PC-3 (cell line): Measurements from ENCODE around the gene STK33. TPM values are rescaled to one million over a fixed set of nuclear protein-coding genes. Genes with fewer than 3 reads are reported as not detected.

ENCODE experiments used
- ATAC-seq: fragments of 200-7000 bp; cut with Tn5 transposase; 2 replicates; pipeline ENCODE4 v1.9.1; 2020; ENCODE audit warnings: mild to moderate bottlenecking, moderate library complexity
- BruUV-seq: library from RNA; stranded (reverse); fragments of 400-500 nt; replicated peaks from 2 replicates; lab custom pipeline; 2021; lab: Mats Ljungman, UMichigan
- CTCF ChIA-PET: fragments of 300-600 bp; sonication (Branson Sonifier 250); formaldehyde crosslinking; loops from one replicate; lab custom pipeline; 2022; ENCODE audit warnings: antibody characterized with exemption; lab: Charles Lee
- POLR2A ChIA-PET: fragments of 300-600 bp; sonication (Branson Sonifier 250); formaldehyde crosslinking; loops from one replicate; lab custom pipeline; 2022; ENCODE audit warnings: antibody characterized with exemption; ENCODE audit not compliant: unreplicated experiment; lab: Charles Lee
- DNase-seq: peaks from one replicate; pipeline ENCODE4 v3.0.0-alpha.2; 2015
- H2AFZ ChIP-seq: fragments of 300-600 bp; sonication (generic); 2 replicates; pipeline ENCODE4 v1.6.0; 2016; ENCODE audit warnings: antibody characterized with exemption, low read length
- H3F3A ChIP-seq: fragments of 300-600 bp; sonication (generic); one replicate; pipeline ENCODE4 v1.6.0; 2017; ENCODE audit warnings: antibody characterized with exemption, low read length, control low read depth, mild to moderate bottlenecking; ENCODE audit not compliant: unreplicated experiment
- H3K27ac ChIP-seq: fragments of 300-600 bp; sonication (generic); 2 replicates; pipeline ENCODE4 v1.5.1; 2016; ENCODE audit warnings: mild to moderate bottlenecking, low read length
- H3K27me3 ChIP-seq: fragments of 300-600 bp; sonication (generic); 2 replicates; pipeline ENCODE4 v1.6.1; 2016; ENCODE audit warnings: low read length, mixed read lengths
- H3K36me3 ChIP-seq: fragments of 300-600 bp; sonication (generic); 2 replicates; pipeline ENCODE4 v1.6.1; 2016; ENCODE audit warnings: low read depth, mixed run types, low read length, mixed read lengths
- H3K4me1 ChIP-seq: fragments of 300-600 bp; sonication (generic); 2 replicates; pipeline ENCODE4 v1.5.1; 2016; ENCODE audit warnings: low read length; ENCODE audit not compliant: insufficient read depth
- H3K4me2 ChIP-seq: fragments of 300-600 bp; sonication (generic); 2 replicates; pipeline ENCODE4 v1.6.0; 2016; ENCODE audit warnings: low read length
- H3K4me3 ChIP-seq: fragments of 300-600 bp; sonication (generic); 2 replicates; pipeline ENCODE4 v1.5.1; 2016; ENCODE audit warnings: mild to moderate bottlenecking, low read length, mixed read lengths
- H3K79me2 ChIP-seq: fragments of 300-600 bp; sonication (generic); 2 replicates; pipeline ENCODE4 v1.6.1; 2017; ENCODE audit warnings: low read length, mixed read lengths
- H3K9ac ChIP-seq: fragments of 300-600 bp; sonication (generic); 2 replicates; pipeline ENCODE4 v1.6.0; 2016; ENCODE audit warnings: mild to moderate bottlenecking, low read length
- H3K9me2 ChIP-seq: fragments of 300-600 bp; sonication (generic); replicated peaks from 2 replicates; pipeline ENCODE4 v1.6.1; 2016; ENCODE audit warnings: mixed run types, low read length, mixed read lengths
- H3K9me3 ChIP-seq: fragments of 300-600 bp; sonication (generic); 2 replicates; pipeline ENCODE4 v1.6.1; 2016; ENCODE audit warnings: low read length, mixed read lengths
- H4K20me1 ChIP-seq: fragments of 300-600 bp; sonication (generic); 2 replicates; pipeline ENCODE4 v1.6.1; 2016; ENCODE audit warnings: low read length, mixed read lengths
- CTCF ChIP-seq: fragments of 300-600 bp; sonication (generic); conservative IDR thresholded peaks from 2 replicates; pipeline ENCODE4 v1.5.1; 2017; ENCODE audit warnings: antibody characterized with exemption, low read depth, mild to moderate bottlenecking, low read length
- EZH2 ChIP-seq: fragments of 300-600 bp; sonication (generic); IDR thresholded peaks from one replicate; pipeline ENCODE4 v1.6.1; 2017; ENCODE audit warnings: antibody characterized with exemption, mild to moderate bottlenecking, low read length; ENCODE audit not compliant: unreplicated experiment
- EZH2phosphoT487 ChIP-seq: fragments of 300-600 bp; sonication (generic); IDR thresholded peaks from 2 replicates; pipeline ENCODE4 v1.6.1; 2018; ENCODE audit warnings: mild to moderate bottlenecking, antibody characterized with exemption, low read length, borderline replicate concordance
- intact Hi-C: fragments of 100-400 bp; cut with micrococcal nuclease; formaldehyde crosslinking; loops from 2 replicates; pipeline ENCODE4 v1.9.0; 2023
- total RNA-seq: library from RNA; depleted of rRNA; stranded (reverse); fragments of >200 nt; gene quantifications from 2 replicates; pipeline ENCODE4 v1.2.3, GENCODE V29; 2014

Gene STK33
- total RNA-seq, 1 experiment from 2014 or later: not detected

DNA sequence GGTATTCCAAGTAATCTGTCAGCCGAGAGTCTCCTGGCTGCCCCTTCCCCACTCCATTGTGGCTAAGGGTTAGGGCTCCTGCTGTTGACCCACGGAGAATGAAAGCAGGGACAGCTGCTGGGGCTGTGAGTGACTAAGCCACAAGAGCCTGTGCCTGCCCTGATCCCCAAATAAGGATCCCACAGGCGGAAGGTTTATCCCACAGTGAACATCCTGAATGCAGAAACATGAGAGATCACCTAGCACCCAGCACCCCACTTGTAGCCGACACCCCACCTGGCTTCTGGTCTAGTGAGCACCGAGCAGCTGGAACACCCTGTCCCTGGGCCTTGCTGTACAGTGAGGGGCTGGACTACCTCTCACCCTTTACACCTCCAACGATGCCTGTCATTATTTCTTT lies 212.7 kb downstream of the STK33 start:
- H3K36me3 ChIP-seq: no peaks in the 10 kb centered on the region
- TF ChIP-seq EZH2: no peak
- no peak for TF ChIP-seq EZH2phosphoT487
- no peak for TF ChIP-seq CTCF
- no peak overlapping the region for H3K4me3 ChIP-seq
- ATAC-seq: no peak
- no peaks in the 10 kb centered on the region for H3K9me2 ChIP-seq
- H4K20me1 ChIP-seq: no peaks in the 10 kb centered on the region
- H3K79me2 ChIP-seq: no peaks in the 10 kb centered on the region
- H3K27me3 ChIP-seq: peaks cover 43% of the 10 kb centered on the region
- no peak overlapping the region for H2AFZ ChIP-seq
- H3K4me1 ChIP-seq: no peaks in the 10 kb centered on the region
- no peak overlapping the region for H3K27ac ChIP-seq
- ChIA-PET POLR2A (no interaction called here), CTCF (no interaction called here)
- no peak overlapping the region for H3K9ac ChIP-seq
- no peaks in the 10 kb centered on the region for H3K9me3 ChIP-seq
- DNase-seq: no peak
- H3K4me2 ChIP-seq: no peak overlapping the region
- H3F3A ChIP-seq: no peaks in the 10 kb centered on the region
- intact Hi-C loops: no loop called here
- no TSS peak for BruUV-seq

GRCh38 chr11:8375932-8376331 lies 218.1 kb downstream of the STK33 start:
- H3F3A ChIP-seq: no peaks in the 10 kb centered on the region
- H3K27me3 ChIP-seq: peaks cover 65% of the 10 kb centered on the region
- H3K4me2 ChIP-seq: no peak overlapping the region
- no peak overlapping the region for H2AFZ ChIP-seq
- no peak overlapping the region for H3K27ac ChIP-seq
- TF ChIP-seq EZH2 (no peak), EZH2phosphoT487 (no peak), CTCF (no peak)
- DNase-seq: no peak
- POLR2A ChIA-PET: no interaction called here
- no peak for ATAC-seq
- no peaks in the 10 kb centered on the region for H3K36me3 ChIP-seq
- no TSS peak for BruUV-seq
- no peak overlapping the region for H3K9ac ChIP-seq
- no peaks in the 10 kb centered on the region for H4K20me1 ChIP-seq
- no peak overlapping the region for H3K4me3 ChIP-seq
- CTCF ChIA-PET: no interaction called here
- H3K9me3 ChIP-seq: no peaks in the 10 kb centered on the region
- intact Hi-C loops: no loop called here
- no peaks in the 10 kb centered on the region for H3K9me2 ChIP-seq
- H3K4me1 ChIP-seq: no peaks in the 10 kb centered on the region
- H3K79me2 ChIP-seq: no peaks in the 10 kb centered on the region

- no peaks in the 10 kb centered on the region for H4K20me1 ChIP-seq
- H2AFZ ChIP-seq: no peak overlapping the region
- no peaks in the 10 kb centered on the region for H3K9me3 ChIP-seq
- BruUV-seq: no TSS peak
- H3K27ac ChIP-seq: no peak overlapping the region
- no peaks in the 10 kb centered on the region for H3K36me3 ChIP-seq
- CTCF ChIA-PET: no interaction called here
- TF ChIP-seq EZH2: no peak
- TF ChIP-seq CTCF: no peak
- TF ChIP-seq EZH2phosphoT487: no peak
- no peaks in the 10 kb centered on the region for H3K9me2 ChIP-seq
- H3K4me1 ChIP-seq: no peaks in the 10 kb centered on the region
- DNase-seq (no peak), ATAC-seq (no peak)
- peaks cover 65% of the 10 kb centered on the region for H3K27me3 ChIP-seq
- POLR2A ChIA-PET: no interaction called here
- intact Hi-C loops: no loop called here
- H3K79me2 ChIP-seq: no peaks in the 10 kb centered on the region
- no peaks in the 10 kb centered on the region for H3F3A ChIP-seq
- no peak overlapping the region for H3K4me2 ChIP-seq
- no peak overlapping the region for H3K9ac ChIP-seq
- H3K4me3 ChIP-seq: no peak overlapping the region
Observed at GRCh38 chr11:8375460-8375859, 218.6 kb downstream of the STK33 start.
